Cardiac muscle cell (in vitro differentiated cells and primary cell): ENCODE measurements around the gene XXYLT1. TPM values are rescaled to one million over a fixed set of nuclear protein-coding genes. Genes with fewer than 3 reads are reported as not detected.

Experiments
- DNase-seq, 2 donors: peaks; one replicate each; pipeline versions ENCODE4 v3.0.0 to v3.0.0-alpha.2; 2010 to 2017; ENCODE audit warnings: low read depth in 1 of 2, low spot score in 1 of 2
- H3K27ac ChIP-seq: fragments of 200-600 bp; sonication (generic); 2 replicates; pipeline ENCODE4 v1.5.1; 2016
- H3K27me3 ChIP-seq: fragments of 200-600 bp; sonication (generic); 2 replicates; pipeline ENCODE4 v1.6.0; 2016; ENCODE audit warnings: control low read depth
- H3K36me3 ChIP-seq: fragments of 200-600 bp; sonication (generic); 2 replicates; pipeline ENCODE4 v1.5.1; 2016; ENCODE audit warnings: control low read depth
- H3K4me1 ChIP-seq: fragments of 200-600 bp; sonication (generic); 2 replicates; pipeline ENCODE4 v1.8.1; 2017; ENCODE audit warnings: low read depth, mild to moderate bottlenecking, mixed run types
- H3K4me3 ChIP-seq: fragments of 200-600 bp; sonication (generic); 2 replicates; pipeline ENCODE4 v1.5.1; 2016; ENCODE audit warnings: mild to moderate bottlenecking
- H3K9me3 ChIP-seq: fragments of 200-600 bp; sonication (generic); 2 replicates; pipeline ENCODE4 v1.5.1; 2017; ENCODE audit warnings: low read depth, mild to moderate bottlenecking, control low read depth
- CTCF ChIP-seq: IDR thresholded peaks from 2 replicates; pipeline ENCODE4 v1.5.1; 2012; ENCODE audit warnings: low read depth, mild to moderate bottlenecking, low read length
- polyA plus RNA-seq: library from polyadenylated mRNA; unstranded; fragments of >200 nt; fragmentation: Nextera tagmentation; extraction: Ambion mirVana; gene quantifications from 2 replicates; pipeline ENCODE4 v1.2.1, GENCODE V29; 2016
- total RNA-seq: library from RNA; depleted of rRNA; stranded (reverse); fragments of >200 nt; gene quantifications from 2 replicates; pipeline ENCODE4 v1.2.3, GENCODE V29; 2016

XXYLT1 gene
- total and polyA plus RNA-seq, 2 experiments from 2014 or later: 52.5 to 62.2 TPM

DNA sequence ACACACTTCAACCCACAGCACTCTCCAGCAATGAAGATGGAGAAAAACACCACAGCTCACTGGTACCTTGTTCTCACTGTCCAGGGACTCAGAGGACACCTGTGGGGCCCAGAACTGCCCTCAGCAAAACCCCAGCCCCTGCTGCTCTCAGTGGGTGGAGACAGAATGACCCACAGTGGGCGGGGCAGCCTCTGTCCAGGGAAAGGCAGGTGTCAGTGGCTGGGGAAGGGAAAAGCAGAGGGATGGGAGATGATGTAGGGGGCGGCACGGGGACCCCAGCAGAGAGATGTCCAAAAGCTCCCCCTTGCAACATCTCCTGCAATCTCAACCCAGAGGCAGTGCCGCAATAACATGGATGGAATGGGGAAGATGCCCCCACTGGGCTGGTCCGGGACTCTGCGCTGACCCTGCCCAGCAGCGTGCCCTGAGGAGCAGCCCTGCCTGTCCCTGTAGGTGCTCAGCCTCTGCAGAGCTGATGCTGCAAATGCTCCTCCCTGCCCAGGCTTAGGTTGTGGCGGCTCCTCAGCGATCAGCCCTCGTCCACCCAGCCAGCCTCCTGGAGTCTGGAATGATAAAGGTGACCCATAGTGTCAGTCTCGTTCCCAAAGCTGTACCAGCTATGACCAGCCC is 193.9 kb downstream of the XXYLT1 start:
- no peaks in the 10 kb centered on the region for H3K36me3 ChIP-seq
- no peak for DNase-seq

GRCh38 chr3:195075941-195076875 is 194.8 kb downstream of the XXYLT1 start:
- H3K27ac ChIP-seq: no peak overlapping the region
- H3K36me3 ChIP-seq: no peaks in the 10 kb centered on the region
- DNase-seq: no peak
- H3K9me3 ChIP-seq: no peaks in the 10 kb centered on the region
- H3K4me3 ChIP-seq: no peak overlapping the region
- no peak for TF ChIP-seq CTCF
- peaks cover 9% of the 10 kb centered on the region for H3K4me1 ChIP-seq
- no peaks in the 10 kb centered on the region for H3K27me3 ChIP-seq

More for the DNA sequence above, 193.9 kb downstream of the XXYLT1 start:
- Histone ChIP-seq H3K4me1 (peaks cover 9% of the 10 kb centered on the region), H3K4me3 (no peak overlapping the region), H3K27me3 (no peaks in the 10 kb centered on the region), H3K27ac (no peak overlapping the region), H3K9me3 (no peaks in the 10 kb centered on the region)
- no peak for TF ChIP-seq CTCF

- Histone ChIP-seq H3K27me3 (no peaks in the 10 kb centered on the region), H3K4me3 (no peak overlapping the region), H3K36me3 (no peaks in the 10 kb centered on the region), H3K27ac (no peak overlapping the region), H3K4me1 (peaks cover 4% of the 10 kb centered on the region), H3K9me3 (no peaks in the 10 kb centered on the region)
- peak in 1 of 2 donors; percentile 33 for DNase-seq
- TF ChIP-seq CTCF: no peak
Observed at GRCh38 chr3:195075199-195075940, 195.6 kb downstream of the XXYLT1 start.

DNA sequence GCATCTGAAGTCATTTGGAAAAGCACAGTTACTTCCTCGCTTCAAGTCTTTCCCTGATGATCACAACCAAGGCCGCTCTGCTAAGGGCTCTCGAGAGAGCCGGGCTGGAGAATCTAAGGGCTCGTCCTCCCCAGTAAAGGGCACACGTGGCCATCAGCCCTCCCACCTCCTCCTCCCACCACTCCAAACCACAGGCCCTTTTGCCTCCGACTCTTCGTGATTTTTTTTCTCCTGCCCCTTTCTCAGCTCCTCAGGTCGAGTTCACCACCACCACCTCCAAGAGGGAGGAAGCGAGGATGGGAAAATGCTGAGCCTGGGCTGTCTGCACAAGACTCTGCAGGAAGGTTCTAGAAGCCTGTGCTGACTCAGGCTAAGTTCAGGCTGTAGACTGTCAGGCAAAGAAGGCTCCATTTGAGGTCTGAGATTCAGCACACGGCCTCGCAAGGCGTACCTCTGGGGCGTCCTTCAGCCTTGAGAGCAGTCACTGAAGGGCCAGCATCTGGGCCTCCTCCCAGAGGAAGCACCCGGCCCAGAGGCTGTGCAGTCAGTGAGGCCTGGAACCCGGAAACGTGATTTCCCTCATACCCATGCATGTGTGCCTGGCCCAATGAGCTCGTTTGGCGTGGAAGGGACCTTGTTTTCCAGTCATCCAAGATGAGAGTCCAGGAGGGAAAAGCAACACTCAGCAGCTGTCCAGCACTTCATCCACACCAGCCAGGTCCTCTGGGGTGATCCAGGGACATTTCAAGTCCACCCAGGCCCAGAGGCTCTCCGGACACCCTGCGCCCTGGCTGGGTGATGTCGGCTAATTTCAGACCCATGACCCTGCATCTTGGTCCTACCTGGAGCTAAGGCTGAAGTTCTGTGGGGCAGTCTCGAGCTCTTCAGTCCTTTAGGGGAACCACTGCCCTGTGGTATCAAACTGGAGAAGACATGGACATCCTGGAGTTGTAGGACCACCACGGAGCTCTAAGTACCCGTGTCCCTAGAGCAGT is 196.8 kb downstream of the XXYLT1 start:
- Histone ChIP-seq H3K27ac (no peak overlapping the region), H3K4me3 (no peak overlapping the region), H3K4me1 (no peaks in the 10 kb centered on the region), H3K27me3 (no peaks in the 10 kb centered on the region), H3K9me3 (no peaks in the 10 kb centered on the region), H3K36me3 (no peaks in the 10 kb centered on the region)
- no peak for DNase-seq
- TF ChIP-seq CTCF: no peak
